Neural cell (in vitro differentiated cells): ENCODE results near the gene ANKS1B.

Source experiments
- CTCF ChIP-seq: fragments of 450-650 bp; IDR thresholded peaks from 2 replicates; pipeline ENCODE4 v1.5.1; 2014; ENCODE audit warnings: antibody characterized with exemption, mild to moderate bottlenecking, moderate library complexity; ENCODE audit not compliant: poor library complexity, severe bottlenecking
- EP300 ChIP-seq: fragments of 450-650 bp; conservative IDR thresholded peaks from 2 replicates; pipeline ENCODE4 v1.6.1; 2014; ENCODE audit warnings: antibody characterized with exemption, mild to moderate bottlenecking, moderate library complexity; ENCODE audit not compliant: poor library complexity, severe bottlenecking
- EZH2 ChIP-seq: fragments of 200-600, 300-800 bp; shearing (Covaris generic), sonication (generic); IDR thresholded peaks from 2 replicates; pipeline ENCODE4 v1.6.1; 2014; ENCODE audit warnings: antibody characterized with exemption, low read length, borderline replicate concordance, mild to moderate bottlenecking; ENCODE audit not compliant: insufficient read depth, poor library complexity, severe bottlenecking
- POLR2AphosphoS5 ChIP-seq: IDR thresholded peaks from 2 replicates; pipeline ENCODE4 v1.6.1; 2012
- TAF1 ChIP-seq: IDR thresholded peaks from 2 replicates; pipeline ENCODE4 v1.6.1; 2012; ENCODE audit warnings: low read depth

DNA sequence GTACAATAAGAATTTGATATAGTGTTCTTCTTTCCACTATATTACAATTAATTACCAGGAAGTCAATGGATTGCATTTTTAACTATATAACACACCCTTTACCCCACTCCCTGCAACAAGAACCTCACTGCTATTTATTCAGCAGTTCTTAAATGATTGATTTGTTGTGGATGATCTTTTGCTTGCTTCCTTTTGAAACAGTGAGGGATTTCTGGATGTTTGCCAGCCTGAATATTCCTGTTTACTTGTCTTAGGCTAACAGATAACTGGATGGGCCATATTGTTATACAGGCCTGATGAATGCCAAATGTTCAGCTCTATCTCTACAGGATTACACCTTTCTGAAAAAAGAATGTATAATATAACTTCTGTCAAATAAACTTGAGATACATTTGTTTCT is 842.1 kb downstream of the ANKS1B start:
- TF ChIP-seq EZH2 (no peak), TAF1 (no peak), POLR2AphosphoS5 (no peak), EP300 (no peak), CTCF (no peak)
